KG1 (cell line): ENCODE measurements around the gene FHOD1.

ENCODE experiments used
- DNase-seq: peaks from one replicate; lab custom pipeline; 2025; lab: John Stamatoyannopoulos, UW

FHOD1 gene

GRCh38 chr16:67207249-67208091 lies 39.8 kb downstream of the FHOD1 start:
- DNase-seq: no peak

GRCh38 chr16:67206838-67207248 lies 40.4 kb downstream of the FHOD1 start:
- no peak for DNase-seq

GRCh38 chr16:67206129-67206837 lies 41.0 kb downstream of the FHOD1 start:
- DNase-seq: no peak

GRCh38 chr16:67204076-67204475 lies 43.2 kb downstream of the FHOD1 start:
- DNase-seq: no peak

GRCh38 chr16:67202956-67203493 lies 44.3 kb downstream of the FHOD1 start:
- no peak for DNase-seq

- DNase-seq: no peak
Observed at GRCh38 chr16:67202426-67202825, 44.9 kb downstream of the FHOD1 start.

GRCh38 chr16:67201411-67202345 lies 45.6 kb downstream of the FHOD1 start:
- no peak for DNase-seq

- no peak for DNase-seq
Observed at GRCh38 chr16:67200491-67200890, 46.8 kb downstream of the FHOD1 start.

- DNase-seq: no peak
Observed at GRCh38 chr16:67199808-67200198, 47.5 kb downstream of the FHOD1 start.

- DNase-seq: no peak
Observed at GRCh38 chr16:67199011-67199807, 48.1 kb downstream of the FHOD1 start, which contains the start of gene ELMO3. Gene ELMO3 (plus strand): TSS chr16:67199131. CDS start chr16:67199327, 196 bp downstream.

GRCh38 chr16:67198238-67198734 lies 49.0 kb downstream of the FHOD1 start:
- DNase-seq: no peak

- DNase-seq: no peak
Observed at GRCh38 chr16:67197704-67198103, 49.6 kb downstream of the FHOD1 start.

GRCh38 chr16:67196881-67197280 lies 50.4 kb downstream of the FHOD1 start:
- DNase-seq: no peak

- DNase-seq: no peak
Observed at GRCh38 chr16:67195676-67196075, 51.6 kb downstream of the FHOD1 start.

GRCh38 chr16:67194260-67194659 lies 53.0 kb downstream of the FHOD1 start:
- DNase-seq: no peak

- DNase-seq: no peak
Observed at GRCh38 chr16:67193536-67193935, 53.7 kb downstream of the FHOD1 start.

GRCh38 chr16:67192781-67193361 lies 54.4 kb downstream of the FHOD1 start:
- DNase-seq: no peak

- peak; percentile 86 for DNase-seq
Observed at GRCh38 chr16:67191995-67192681, 55.1 kb downstream of the FHOD1 start, which contains the start of gene E2F4. Gene E2F4 (plus strand): TSS chr16:67192155. CDS start chr16:67192228, 73 bp downstream.

- DNase-seq: no peak
Observed at GRCh38 chr16:67191411-67191994, 55.8 kb downstream of the FHOD1 start.
